HG03280 (cell line): ENCODE measurements around the gene IBTK.
A peak's percentile ranks its signal among the peaks of the same experiment; 100 is the strongest.
"Not testable (repeated sequence)": the region's sequence is repeated elsewhere in the genome, so short reads cannot be mapped to it uniquely, and the experiment has no call there.

Experiments
- ATAC-seq: cut with Tn5 transposase; IDR thresholded peaks from one replicate; pipeline ENCODE4 v1.9.1; 2021; ENCODE audit warnings: mild to moderate bottlenecking, moderate library complexity; ENCODE audit not compliant: unreplicated experiment

The IBTK gene

GRCh38 chr6:82182756-82183155 is 64.8 kb downstream of the IBTK start:
- no peak for ATAC-seq

- ATAC-seq, result no peak
Measured at GRCh38 chr6:82179415-82179814, 68.1 kb downstream of the IBTK start.

GRCh38 chr6:82178759-82179112 is 68.8 kb downstream of the IBTK start:
- no peak for ATAC-seq

GRCh38 chr6:82178077-82178758 is 69.3 kb downstream of the IBTK start:
- no peak for ATAC-seq

- ATAC-seq, result no peak
Measured at GRCh38 chr6:82176616-82177015, 70.9 kb downstream of the IBTK start.

GRCh38 chr6:82172594-82172993 is 75.0 kb downstream of the IBTK start:
- ATAC-seq, result no peak

GRCh38 chr6:82169138-82169876 is 78.2 kb downstream of the IBTK start:
- no peak for ATAC-seq

GRCh38 chr6:82166493-82166892 is 81.1 kb downstream of the IBTK start:
- ATAC-seq, result no peak

GRCh38 chr6:82160255-82160990 is 87.1 kb downstream of the IBTK start:
- ATAC-seq, result no peak

- ATAC-seq, result not testable (repeated sequence)
Measured at GRCh38 chr6:82152786-82153185, 94.8 kb downstream of the IBTK start.

- ATAC-seq, result not testable (repeated sequence)
Measured at GRCh38 chr6:82151147-82151546, 96.4 kb downstream of the IBTK start.

- no peak for ATAC-seq
Measured at GRCh38 chr6:82145926-82146452, 101.6 kb downstream of the IBTK start.

GRCh38 chr6:82144852-82145340 is 102.6 kb downstream of the IBTK start:
- ATAC-seq, result no peak

GRCh38 chr6:82144007-82144851 is 103.3 kb downstream of the IBTK start:
- peak; percentile 79 for ATAC-seq

GRCh38 chr6:82143041-82143481 is 104.5 kb downstream of the IBTK start:
- ATAC-seq, result no peak

GRCh38 chr6:82142524-82142923 is 105.0 kb downstream of the IBTK start:
- no peak for ATAC-seq

- ATAC-seq, result no peak
Measured at GRCh38 chr6:82138075-82138791, 109.3 kb downstream of the IBTK start.

GRCh38 chr6:82131441-82131840 is 116.1 kb downstream of the IBTK start:
- no peak for ATAC-seq

GRCh38 chr6:82129797-82130196 is 117.7 kb downstream of the IBTK start:
- no peak for ATAC-seq

GRCh38 chr6:82128973-82129372 is 118.6 kb downstream of the IBTK start:
- ATAC-seq, result not testable (repeated sequence)
